SK-N-SH (cell line): ENCODE results near the gene HIVEP2. TPM values are rescaled to one million over a fixed set of nuclear protein-coding genes. Genes with fewer than 3 reads are reported as not detected.

Experiments
- CTCF ChIA-PET: fragments of 300-600, 350-600 bp; formaldehyde crosslinking; extraction: SDS; loops from one replicate; lab custom pipeline; 2021; lab: Yijun Ruan, JAX
- POLR2A ChIA-PET: fragments of 350-600 bp; sonication (Branson Sonifier 250); formaldehyde crosslinking; extraction: SDS; loops from one replicate; lab custom pipeline; 2020; ENCODE audit warnings: antibody characterized with exemption, inconsistent platforms; lab: Yijun Ruan, JAX
- DNase-seq: peaks from one replicate; pipeline ENCODE4 v3.0.0; 2012
- H2AFZ ChIP-seq: fragments of 200-600 bp; sonication (generic); 2 replicates; pipeline ENCODE4 v1.8.1; 2016; ENCODE audit warnings: antibody characterized with exemption, mild to moderate bottlenecking, low read depth
- H3F3A ChIP-seq: fragments of 200-600 bp; sonication (generic); replicated peaks from 2 replicates; pipeline ENCODE3; 2016; ENCODE audit warnings: antibody characterized with exemption, mild to moderate bottlenecking; ENCODE audit not compliant: insufficient read depth
- H3K27ac ChIP-seq, 2 experiments: fragments of 200-500 bp in 1 of 2; fragments of 200-600 bp in 1 of 2; sonication (Bioruptor generic) in 1 of 2; sonication (generic), shearing (Covaris generic) in 1 of 2; 2 replicates each; pipeline versions ENCODE4 v1.5.1 to v1.6.1; 2014 to 2016; ENCODE audit warnings: low read depth in 2 of 2, inconsistent platforms in 1 of 2, low read length in 1 of 2, mild to moderate bottlenecking in 1 of 2, mixed read lengths in 1 of 2
- H3K27me3 ChIP-seq: fragments of 200-600 bp; sonication (generic), shearing (Covaris generic); 2 replicates; pipeline ENCODE4 v1.6.1; 2016; ENCODE audit warnings: mixed run types; ENCODE audit not compliant: insufficient read depth
- H3K36me3 ChIP-seq, 2 experiments: fragments of 200-500 bp in 1 of 2; fragments of 200-600 bp in 1 of 2; sonication (Bioruptor generic) in 1 of 2; sonication (generic) in 1 of 2; replicated peaks in 1 of 2; 2 replicates each; pipeline versions ENCODE3 to v1.5.1; 2014 to 2016; ENCODE audit warnings: low read length in 1 of 2, mild to moderate bottlenecking in 1 of 2; ENCODE audit not compliant: insufficient read depth in 2 of 2, control insufficient read depth in 1 of 2
- H3K4me1 ChIP-seq, 2 experiments: fragments of 200-500 bp in 1 of 2; fragments of 200-600 bp in 1 of 2; sonication (Bioruptor generic) in 1 of 2; sonication (generic), shearing (Covaris generic) in 1 of 2; 2 replicates each; pipeline versions ENCODE4 v1.5.1 to v1.6.1; 2014 to 2016; ENCODE audit warnings: low read depth in 1 of 2, low read length in 1 of 2, mixed run types in 1 of 2; ENCODE audit not compliant: insufficient read depth in 2 of 2, control insufficient read depth in 1 of 2
- H3K4me2 ChIP-seq: fragments of 200-600 bp; sonication (generic), shearing (Covaris generic); 2 replicates; pipeline ENCODE4 v1.6.1; 2017; ENCODE audit warnings: mixed run types
- H3K4me3 ChIP-seq, 2 experiments: fragments of 200-500 bp in 1 of 2; fragments of 200-600 bp in 1 of 2; sonication (Bioruptor generic) in 1 of 2; sonication (generic), shearing (Covaris generic) in 1 of 2; 2 replicates each; pipeline versions ENCODE4 v1.5.1 to v1.8.1; 2014 to 2016; ENCODE audit warnings: low read depth in 2 of 2, inconsistent platforms in 1 of 2, low read length in 1 of 2, mild to moderate bottlenecking in 1 of 2, mixed read lengths in 1 of 2, moderate library complexity in 1 of 2
- H3K79me2 ChIP-seq: fragments of 200-600 bp; sonication (generic); 2 replicates; pipeline ENCODE4 v1.8.1; 2017; ENCODE audit warnings: mild to moderate bottlenecking; ENCODE audit not compliant: insufficient read depth
- H3K9ac ChIP-seq: fragments of 200-600 bp; sonication (generic); 2 replicates; pipeline ENCODE4 v1.6.1; 2017; ENCODE audit warnings: mixed run types
- H3K9me2 ChIP-seq: fragments of 200-600 bp; sonication (generic); 2 replicates; pipeline ENCODE4 v1.6.1; 2017; ENCODE audit warnings: mixed run types
- H3K9me3 ChIP-seq: fragments of 200-600 bp; sonication (generic); 2 replicates; pipeline ENCODE4 v1.6.1; 2017; ENCODE audit warnings: mixed run types, mild to moderate bottlenecking, moderate library complexity
- H4K20me1 ChIP-seq: fragments of 200-600 bp; sonication (generic); 2 replicates; pipeline ENCODE4 v1.6.1; 2017; ENCODE audit warnings: mild to moderate bottlenecking, mixed run types; ENCODE audit not compliant: insufficient read depth
- CHD2 ChIP-seq: fragments of 150-350 bp; IDR thresholded peaks from 2 replicates; pipeline ENCODE4 v1.6.1; 2018; ENCODE audit warnings: low read length; ENCODE audit not compliant: partially characterized antibody
- EP300 ChIP-seq, 2 experiments: IDR thresholded peaks; 2 replicates each; pipeline versions ENCODE4 v1.4.0 to v1.6.1; 2012; ENCODE audit warnings: borderline replicate concordance in 1 of 2, low read depth in 1 of 2, low read length in 1 of 2
- EZH2phosphoT487 ChIP-seq: fragments of 200-600 bp; sonication (generic); IDR thresholded peaks from 2 replicates; pipeline ENCODE4 v1.6.1; 2017; ENCODE audit warnings: low read depth, mixed run types, mild to moderate bottlenecking, antibody characterized with exemption, moderate library complexity, borderline replicate concordance
- FOXJ3 ChIP-seq: sonication (generic); formaldehyde crosslinking; IDR thresholded peaks from 2 replicates; pipeline ENCODE4 v1.5.1; 2020; ENCODE audit warnings: mild to moderate bottlenecking, missing genetic modification reagents
- FOXM1 ChIP-seq: IDR thresholded peaks from 2 replicates; pipeline ENCODE4 v1.4.0; 2012; ENCODE audit warnings: low read depth, mild to moderate bottlenecking
- GABPA ChIP-seq: IDR thresholded peaks from 2 replicates; pipeline ENCODE4 v1.4.0; 2012; ENCODE audit warnings: low read depth, mild to moderate bottlenecking
- GATA2 ChIP-seq: sonication (generic); formaldehyde crosslinking; IDR thresholded peaks from 2 replicates; pipeline ENCODE4 v1.5.0; 2020; ENCODE audit warnings: mild to moderate bottlenecking, missing genetic modification reagents
- MEF2A ChIP-seq: IDR thresholded peaks from 2 replicates; pipeline ENCODE4 v1.4.0; 2012; ENCODE audit warnings: low read depth, borderline replicate concordance
- MXI1 ChIP-seq: IDR thresholded peaks from 2 replicates; pipeline ENCODE4 v1.6.1; 2012; ENCODE audit warnings: mild to moderate bottlenecking, low read depth, low read length, improper control_type of control experiment
- RAD21 ChIP-seq: IDR thresholded peaks from 2 replicates; pipeline ENCODE4 v1.6.1; 2012; ENCODE audit warnings: mild to moderate bottlenecking, low read length
- RCOR1 ChIP-seq: fragments of 150-350 bp; IDR thresholded peaks from 2 replicates; pipeline ENCODE4 v1.6.1; 2017; ENCODE audit warnings: antibody characterized with exemption, low read length
- RFX5 ChIP-seq: IDR thresholded peaks from 2 replicates; pipeline ENCODE4 v1.6.1; 2012; ENCODE audit warnings: mild to moderate bottlenecking, improper control_type of control experiment, low read length
- SIN3A ChIP-seq: IDR thresholded peaks from 2 replicates; pipeline ENCODE4 v1.6.1; 2012; ENCODE audit warnings: low read depth, mild to moderate bottlenecking, low read length, moderate library complexity, borderline replicate concordance
- TCF12 ChIP-seq: IDR thresholded peaks from 2 replicates; pipeline ENCODE4 v1.4.0; 2012
- TEAD4 ChIP-seq: IDR thresholded peaks from 2 replicates; pipeline ENCODE4 v1.4.0; 2012; ENCODE audit warnings: mild to moderate bottlenecking, borderline replicate concordance; ENCODE audit not compliant: insufficient read depth
- WGBS: methylation state at CpG from one replicate; pipeline ENCODE4 v1.1.6; 2017; ENCODE audit warnings: low lambda C conversion rate; 5-methylcytosine and 5-hydroxymethylcytosine counted together
- polyA plus RNA-seq, 3 experiments: library from polyadenylated mRNA; depleted of rRNA; stranded (reverse); fragments of >200 nt; gene quantifications; 2 replicates each; pipeline ENCODE4 v1.2.3, GENCODE V29; 2012
- TF ChIP-seq, protein P1 (sequence below): fragments of 150-350 bp; IDR thresholded peaks from 2 replicates; pipeline ENCODE4 v1.6.1; 2017; ENCODE audit warnings: antibody characterized with exemption, low read length, low read depth, borderline replicate concordance
- TF ChIP-seq, protein P2 (sequence below): fragments of 200-600 bp; sonication (generic); IDR thresholded peaks from 2 replicates; pipeline ENCODE4 v1.6.1; 2017; ENCODE audit warnings: antibody characterized with exemption, mild to moderate bottlenecking, moderate library complexity

HIVEP2 gene
- polyA plus RNA-seq, 1 of the 3 experiments (the other 2 are of a cell fraction): 2.5 TPM

DNA sequence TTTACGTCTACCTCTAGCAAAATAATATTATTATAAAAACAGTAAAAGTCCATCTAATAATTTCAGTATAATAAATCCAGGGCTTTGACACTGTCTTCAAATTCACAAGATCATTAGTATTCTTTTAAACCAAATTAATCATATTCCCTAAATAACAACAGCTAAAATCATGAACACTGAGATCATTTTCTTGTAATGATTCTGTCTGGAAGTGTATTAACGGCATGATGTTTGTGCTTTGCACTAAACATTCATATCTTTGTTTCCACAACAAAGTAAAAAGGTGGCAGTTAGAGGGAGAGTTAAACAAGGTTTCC lies 18.8 kb downstream of the HIVEP2 start (continued):
- TF ChIP-seq, protein P1, sequence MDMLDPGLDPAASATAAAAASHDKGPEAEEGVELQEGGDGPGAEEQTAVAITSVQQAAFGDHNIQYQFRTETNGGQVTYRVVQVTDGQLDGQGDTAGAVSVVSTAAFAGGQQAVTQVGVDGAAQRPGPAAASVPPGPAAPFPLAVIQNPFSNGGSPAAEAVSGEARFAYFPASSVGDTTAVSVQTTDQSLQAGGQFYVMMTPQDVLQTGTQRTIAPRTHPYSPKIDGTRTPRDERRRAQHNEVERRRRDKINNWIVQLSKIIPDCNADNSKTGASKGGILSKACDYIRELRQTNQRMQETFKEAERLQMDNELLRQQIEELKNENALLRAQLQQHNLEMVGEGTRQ: no peak
- TF ChIP-seq SIN3A: no peak

DNA sequence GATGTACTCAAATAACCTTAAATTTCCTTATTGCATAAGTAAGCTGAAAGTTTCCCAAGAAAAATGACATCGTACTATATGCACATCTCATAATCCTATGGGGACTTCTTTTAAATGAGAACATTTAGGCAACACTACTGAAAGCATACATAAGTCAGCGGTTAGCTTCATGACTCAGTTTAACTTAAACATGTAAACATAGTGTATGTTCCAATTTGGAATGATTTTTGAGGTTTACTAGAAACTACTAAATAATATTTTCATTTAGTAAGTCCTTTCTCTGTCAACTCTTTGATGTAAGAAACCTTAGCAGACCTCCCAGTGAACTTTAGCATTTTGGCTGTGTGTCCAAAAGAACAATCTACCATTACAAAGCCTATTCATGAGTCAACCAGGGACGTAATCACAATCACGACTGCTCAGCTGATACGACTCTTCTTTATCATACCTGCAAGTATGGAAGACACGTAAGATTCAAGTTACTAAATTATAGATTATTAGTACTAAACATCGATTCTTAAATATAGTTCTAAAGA lies 19.3 kb downstream of the HIVEP2 start:
- Histone ChIP-seq H3K4me2 (no peak overlapping the region), H2AFZ (no peak overlapping the region), H3K36me3 (no peaks in the 10 kb centered on the region), H3K9ac (no peak overlapping the region), H3K79me2 (peaks cover 47% of the 10 kb centered on the region), H3K27me3 (no peaks in the 10 kb centered on the region), H3K9me3 (no peaks in the 10 kb centered on the region), H3K27ac (no peak overlapping the region), H3K4me3 (no peak overlapping the region), H3K9me2 (no peaks in the 10 kb centered on the region), H3K4me1 (peaks cover 2 to 5% of the 10 kb centered on the region in 2 experiments; a peak in 3 of 4 replicates), H3F3A (peaks cover 9% of the 10 kb centered on the region), H4K20me1 (no peaks in the 10 kb centered on the region)
- POLR2A ChIA-PET: interaction anchor here (0.5 to 1.1 kb wide), 2 partner anchors 20 to 636 kb away, joined by 3 read pairs; partner anchors contain the start of gene HIVEP2
- WGBS: 85% methylated on average over 7 of the region's 7 CpGs
- TF ChIP-seq RFX5 (no peak), MEF2A (no peak), GATA2 (no peak), MXI1 (no peak), RCOR1 (no peak), FOXM1 (no peak), TCF12 (no peak), GABPA (no peak), TEAD4 (no peak), CHD2 (no peak), FOXJ3 (CRISPR knock-in tag) (no peak), RAD21 (no peak), EP300 (IDR thresholded peaks at IDR 0.05; ENCODE audit: borderline replicate concordance in 1 of 2, low read depth in 1 of 2, low read length in 1 of 2) (no peak), EZH2phosphoT487 (no peak)
- TF ChIP-seq, protein P1: no peak
- TF ChIP-seq, protein P2, sequence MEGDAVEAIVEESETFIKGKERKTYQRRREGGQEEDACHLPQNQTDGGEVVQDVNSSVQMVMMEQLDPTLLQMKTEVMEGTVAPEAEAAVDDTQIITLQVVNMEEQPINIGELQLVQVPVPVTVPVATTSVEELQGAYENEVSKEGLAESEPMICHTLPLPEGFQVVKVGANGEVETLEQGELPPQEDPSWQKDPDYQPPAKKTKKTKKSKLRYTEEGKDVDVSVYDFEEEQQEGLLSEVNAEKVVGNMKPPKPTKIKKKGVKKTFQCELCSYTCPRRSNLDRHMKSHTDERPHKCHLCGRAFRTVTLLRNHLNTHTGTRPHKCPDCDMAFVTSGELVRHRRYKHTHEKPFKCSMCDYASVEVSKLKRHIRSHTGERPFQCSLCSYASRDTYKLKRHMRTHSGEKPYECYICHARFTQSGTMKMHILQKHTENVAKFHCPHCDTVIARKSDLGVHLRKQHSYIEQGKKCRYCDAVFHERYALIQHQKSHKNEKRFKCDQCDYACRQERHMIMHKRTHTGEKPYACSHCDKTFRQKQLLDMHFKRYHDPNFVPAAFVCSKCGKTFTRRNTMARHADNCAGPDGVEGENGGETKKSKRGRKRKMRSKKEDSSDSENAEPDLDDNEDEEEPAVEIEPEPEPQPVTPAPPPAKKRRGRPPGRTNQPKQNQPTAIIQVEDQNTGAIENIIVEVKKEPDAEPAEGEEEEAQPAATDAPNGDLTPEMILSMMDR: no peak
- CTCF ChIA-PET: interaction anchor here (1.1 to 1.3 kb wide), 3 partner anchors 18 to 226 kb away, joined by 3 to 6 read pairs (median 4); no protein-coding TSS in a partner anchor
- no peak for DNase-seq
